Body of pancreas (tissue), 4 donors: ENCODE data around the gene IFITM10. TPM values are rescaled to one million over a fixed set of nuclear protein-coding genes. Genes with fewer than 3 reads are reported as not detected.

Experiments used
- ATAC-seq: fragments of 150-250 bp; one replicate; pipeline ENCODE4 v1.9.1; 2016
- DNase-seq, 4 donors: peaks; one replicate each; pipeline ENCODE4 v3.0.0-alpha.2; 2019
- H3K27ac ChIP-seq, 4 donors: fragments of 200-600 bp; sonication (generic); 1 replicate in 3 of 4; 2 replicates in 1 of 4; pipeline versions ENCODE4 v1.5.1 to v1.6.1; 2016 to 2019; ENCODE audit warnings: mild to moderate bottlenecking in 1 of 4, mixed read lengths in 1 of 4, moderate library complexity in 1 of 4
- H3K27me3 ChIP-seq, 2 donors: fragments of 200-600 bp; sonication (generic); one replicate each; pipeline ENCODE4 v1.6.0; 2016; ENCODE audit warnings: mild to moderate bottlenecking in 1 of 2
- H3K36me3 ChIP-seq, 2 donors: fragments of 200-600 bp; sonication (generic); replicated peaks in 1 of 2; 2 replicates each; pipeline ENCODE4 v1.5.1; 2016; ENCODE audit warnings: low read depth in 2 of 2; ENCODE audit not compliant: insufficient read depth in 1 of 2
- H3K4me1 ChIP-seq: fragments of 200-600 bp; sonication (generic); one replicate; pipeline ENCODE4 v1.6.0; 2016
- H3K4me3 ChIP-seq, 2 donors: fragments of 200-600 bp; sonication (generic); 1 replicate in 1 of 2; 2 replicates in 1 of 2; pipeline ENCODE4 v1.5.1; 2016 to 2019
- H3K9me3 ChIP-seq, 3 donors: fragments of 200-600 bp; sonication (generic); 1 replicate in 2 of 3; 2 replicates in 1 of 3; pipeline ENCODE4 v1.5.1; 2016
- POLR2A ChIP-seq, 3 donors: fragments of 450-650 bp; IDR thresholded peaks; one replicate each; pipeline ENCODE4 v1.6.1; 2016; ENCODE audit warnings: antibody characterized with exemption in 3 of 3, mild to moderate bottlenecking in 2 of 3
- WGBS, 2 donors: methylation state at CpG; one replicate each; pipeline ENCODE4 v1.1.5; 2017; 5-methylcytosine and 5-hydroxymethylcytosine counted together
- intact Hi-C: fragments of 100-400 bp; cut with DNase I; formaldehyde crosslinking; loops from one replicate; pipeline ENCODE4 v1.15.1; 2023
- total RNA-seq, 2 donors: library from RNA; depleted of rRNA; stranded (reverse); fragments of >200 nt; gene quantifications; one replicate each; pipeline ENCODE4 v1.1.0, GENCODE V29; 2016
- TF ChIP-seq, protein P1 (sequence below), 7 experiments: fragments of 450-650 bp in 4 of 7; fragments of 200-600 bp in 3 of 7; sonication (generic) in 3 of 7; IDR thresholded peaks; one replicate each; pipeline ENCODE4 v1.5.1; 2016 to 2019; ENCODE audit warnings: antibody characterized with exemption in 7 of 7

The IFITM10 gene
- total RNA-seq, 2 donors from 2014 or later, result 0.26 TPM; not detected in 1

GRCh38 chr11:1768141-1768469 is 17.7 kb upstream of the IFITM10 start:
- TF ChIP-seq POLR2A (IDR thresholded peaks at IDR 0.05), result no peak
- TF ChIP-seq, protein P1, sequence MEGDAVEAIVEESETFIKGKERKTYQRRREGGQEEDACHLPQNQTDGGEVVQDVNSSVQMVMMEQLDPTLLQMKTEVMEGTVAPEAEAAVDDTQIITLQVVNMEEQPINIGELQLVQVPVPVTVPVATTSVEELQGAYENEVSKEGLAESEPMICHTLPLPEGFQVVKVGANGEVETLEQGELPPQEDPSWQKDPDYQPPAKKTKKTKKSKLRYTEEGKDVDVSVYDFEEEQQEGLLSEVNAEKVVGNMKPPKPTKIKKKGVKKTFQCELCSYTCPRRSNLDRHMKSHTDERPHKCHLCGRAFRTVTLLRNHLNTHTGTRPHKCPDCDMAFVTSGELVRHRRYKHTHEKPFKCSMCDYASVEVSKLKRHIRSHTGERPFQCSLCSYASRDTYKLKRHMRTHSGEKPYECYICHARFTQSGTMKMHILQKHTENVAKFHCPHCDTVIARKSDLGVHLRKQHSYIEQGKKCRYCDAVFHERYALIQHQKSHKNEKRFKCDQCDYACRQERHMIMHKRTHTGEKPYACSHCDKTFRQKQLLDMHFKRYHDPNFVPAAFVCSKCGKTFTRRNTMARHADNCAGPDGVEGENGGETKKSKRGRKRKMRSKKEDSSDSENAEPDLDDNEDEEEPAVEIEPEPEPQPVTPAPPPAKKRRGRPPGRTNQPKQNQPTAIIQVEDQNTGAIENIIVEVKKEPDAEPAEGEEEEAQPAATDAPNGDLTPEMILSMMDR (IDR thresholded peaks at IDR 0.05), result no peak
- no peaks in the 10 kb centered on the region for H3K27me3 ChIP-seq
- DNase-seq, result no peak
- no peaks in the 10 kb centered on the region for H3K36me3 ChIP-seq
- H3K27ac ChIP-seq, result no peak overlapping the region
- intact Hi-C loops, result loop anchor here (5.0 kb wide), 1 partner anchor 54 kb away; no protein-coding TSS in a partner anchor
- H3K9me3 ChIP-seq, result no peaks in the 10 kb centered on the region
- ATAC-seq, result no peak
- 81 to 85% methylated on average over 6 to 7 of the region's 7 CpGs for WGBS, 2 donors
- peaks cover 9% of the 10 kb centered on the region for H3K4me1 ChIP-seq
- H3K4me3 ChIP-seq, result no peak overlapping the region

- no peaks in the 10 kb centered on the region for H3K27me3 ChIP-seq
- TF ChIP-seq, protein P1 (IDR thresholded peaks at IDR 0.05), result no peak
- no peak for TF ChIP-seq POLR2A (IDR thresholded peaks at IDR 0.05)
- H3K27ac ChIP-seq, result no peak overlapping the region
- no peak overlapping the region for H3K4me3 ChIP-seq
- WGBS, 2 donors, result 59 to 84% methylated on average over 5 to 19 of the region's 19 CpGs
- no peaks in the 10 kb centered on the region for H3K9me3 ChIP-seq
- DNase-seq (peak; percentile 1 to 8 (median 5)), ATAC-seq (no peak)
- intact Hi-C loops, result loop anchor here (5.0 kb wide), 1 partner anchor 55 kb away; no protein-coding TSS in a partner anchor
- H3K36me3 ChIP-seq, result no peaks in the 10 kb centered on the region
- H3K4me1 ChIP-seq, result peaks cover 11% of the 10 kb centered on the region
Observed at GRCh38 chr11:1767399-1768140, 17.2 kb upstream of the IFITM10 start.

DNA sequence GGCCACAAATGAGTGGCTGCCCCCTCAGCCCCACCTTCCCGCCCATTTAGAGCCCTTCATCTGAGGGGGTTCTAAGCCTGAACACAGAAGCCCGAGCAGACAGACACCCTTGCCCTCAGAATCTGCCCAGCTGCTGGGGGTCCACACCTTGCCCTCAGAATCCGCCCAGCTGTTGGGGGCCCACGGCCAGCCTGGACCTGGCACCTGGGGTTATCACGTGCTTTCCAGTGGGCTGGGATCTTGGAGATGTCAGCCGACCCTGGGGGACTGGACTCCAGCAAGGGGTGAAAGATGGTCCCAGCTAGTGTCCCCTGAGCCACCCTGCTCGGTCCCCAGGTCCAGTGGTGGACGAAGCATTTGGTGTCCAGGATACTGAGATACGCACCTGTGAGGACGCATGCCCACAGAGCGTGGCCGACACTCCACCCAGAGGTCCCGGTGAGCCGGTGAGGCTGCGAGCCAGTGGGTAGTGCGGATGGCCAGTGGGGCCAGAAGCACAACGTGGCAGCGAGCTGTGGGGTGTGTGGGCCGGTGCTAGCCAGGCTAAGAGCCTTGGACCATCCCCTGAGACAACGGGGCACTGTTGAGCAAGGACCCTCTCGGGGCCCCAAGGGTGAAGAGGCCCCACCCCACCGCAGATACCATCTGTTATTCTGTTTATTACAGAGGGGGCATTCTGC is 16.5 kb upstream of the IFITM10 start:
- H3K36me3 ChIP-seq, result no peaks in the 10 kb centered on the region
- TF ChIP-seq, protein P1 (IDR thresholded peaks at IDR 0.05), result no peak
- TF ChIP-seq POLR2A (IDR thresholded peaks at IDR 0.05), result no peak
- H3K27ac ChIP-seq, result no peak overlapping the region
- no peaks in the 10 kb centered on the region for H3K9me3 ChIP-seq
- DNase-seq (peak in 3 of 4 donors; percentile 4 to 9 (median 9)), ATAC-seq (no peak)
- H3K4me1 ChIP-seq, result peaks cover 17% of the 10 kb centered on the region
- H3K4me3 ChIP-seq, result no peak overlapping the region
- 88 to 100% methylated on average over 9 to 22 of the region's 22 CpGs for WGBS, 2 donors
- H3K27me3 ChIP-seq, result no peaks in the 10 kb centered on the region
- intact Hi-C loops, result loop anchor here (5.0 kb wide), 1 partner anchor 55 kb away; no protein-coding TSS in a partner anchor

GRCh38 chr11:1765871-1766718 is 15.7 kb upstream of the IFITM10 start:
- H3K27me3 ChIP-seq, result no peaks in the 10 kb centered on the region
- TF ChIP-seq, protein P1 (IDR thresholded peaks at IDR 0.05), result no peak
- no peak for TF ChIP-seq POLR2A (IDR thresholded peaks at IDR 0.05)
- no peak overlapping the region for H3K27ac ChIP-seq
- no peaks in the 10 kb centered on the region for H3K9me3 ChIP-seq
- DNase-seq (peak in 2 of 4 donors; percentile 5 to 7), ATAC-seq (no peak)
- peaks cover 0 to under 1% of the 10 kb centered on the region in 2 donors for H3K36me3 ChIP-seq
- peaks cover 24% of the 10 kb centered on the region for H3K4me1 ChIP-seq
- 81 to 87% methylated on average over 23 to 28 of the region's 28 CpGs for WGBS, 2 donors
- intact Hi-C loops, result loop anchor here (5.0 kb wide), 1 partner anchor 56 kb away; no protein-coding TSS in a partner anchor
- H3K4me3 ChIP-seq, result no peak overlapping the region
